Coronary artery (tissue), 2 donors: ENCODE measurements around the gene HOXA13.

Source experiments
- DNase-seq: peaks from one replicate; pipeline ENCODE4 v3.0.0-alpha.2; 2017; ENCODE audit warnings: low spot score
- H3K27ac ChIP-seq, 2 donors: fragments of 200-600 bp; sonication (generic); one replicate each; pipeline ENCODE4 v1.5.1; 2016 to 2019
- H3K4me3 ChIP-seq: fragments of 200-600 bp; sonication (generic); 2 replicates; pipeline ENCODE4 v1.5.1; 2016; ENCODE audit warnings: mild to moderate bottlenecking, moderate library complexity
- TF ChIP-seq, protein P1 (sequence below): fragments of 200-600 bp; sonication (generic); IDR thresholded peaks from one replicate; pipeline ENCODE4 v1.5.1; 2019; ENCODE audit warnings: antibody characterized with exemption

Gene HOXA13

DNA sequence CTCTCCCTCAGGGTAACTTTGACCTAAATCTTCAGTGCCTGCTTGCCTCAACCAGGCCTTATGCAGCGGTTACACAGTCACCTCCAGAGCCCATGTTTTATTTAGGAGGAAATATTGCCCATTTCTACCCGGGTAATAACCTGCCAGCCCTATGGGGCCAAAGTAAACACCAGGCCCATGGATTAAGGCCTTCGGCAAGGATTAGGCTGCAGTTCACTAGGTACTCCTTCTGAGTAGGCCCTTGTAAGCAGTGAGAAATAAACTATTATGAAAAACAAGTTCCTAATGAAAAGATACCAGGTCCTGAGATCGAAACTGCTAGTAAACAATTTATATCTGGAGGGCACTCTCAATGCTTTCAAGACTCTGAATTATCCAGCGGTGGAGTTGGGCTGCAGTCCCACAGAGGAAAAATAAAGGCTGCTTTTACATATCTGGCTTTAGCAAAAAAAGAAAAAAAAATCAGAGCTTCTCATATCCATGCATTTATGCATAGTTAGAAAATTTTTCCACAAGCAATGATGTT is 22.0 kb downstream of the HOXA13 start:
- no peak overlapping the region for H3K27ac ChIP-seq
- TF ChIP-seq, protein P1, sequence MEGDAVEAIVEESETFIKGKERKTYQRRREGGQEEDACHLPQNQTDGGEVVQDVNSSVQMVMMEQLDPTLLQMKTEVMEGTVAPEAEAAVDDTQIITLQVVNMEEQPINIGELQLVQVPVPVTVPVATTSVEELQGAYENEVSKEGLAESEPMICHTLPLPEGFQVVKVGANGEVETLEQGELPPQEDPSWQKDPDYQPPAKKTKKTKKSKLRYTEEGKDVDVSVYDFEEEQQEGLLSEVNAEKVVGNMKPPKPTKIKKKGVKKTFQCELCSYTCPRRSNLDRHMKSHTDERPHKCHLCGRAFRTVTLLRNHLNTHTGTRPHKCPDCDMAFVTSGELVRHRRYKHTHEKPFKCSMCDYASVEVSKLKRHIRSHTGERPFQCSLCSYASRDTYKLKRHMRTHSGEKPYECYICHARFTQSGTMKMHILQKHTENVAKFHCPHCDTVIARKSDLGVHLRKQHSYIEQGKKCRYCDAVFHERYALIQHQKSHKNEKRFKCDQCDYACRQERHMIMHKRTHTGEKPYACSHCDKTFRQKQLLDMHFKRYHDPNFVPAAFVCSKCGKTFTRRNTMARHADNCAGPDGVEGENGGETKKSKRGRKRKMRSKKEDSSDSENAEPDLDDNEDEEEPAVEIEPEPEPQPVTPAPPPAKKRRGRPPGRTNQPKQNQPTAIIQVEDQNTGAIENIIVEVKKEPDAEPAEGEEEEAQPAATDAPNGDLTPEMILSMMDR: no peak
- no peak for DNase-seq
- no peak overlapping the region for H3K4me3 ChIP-seq

DNA sequence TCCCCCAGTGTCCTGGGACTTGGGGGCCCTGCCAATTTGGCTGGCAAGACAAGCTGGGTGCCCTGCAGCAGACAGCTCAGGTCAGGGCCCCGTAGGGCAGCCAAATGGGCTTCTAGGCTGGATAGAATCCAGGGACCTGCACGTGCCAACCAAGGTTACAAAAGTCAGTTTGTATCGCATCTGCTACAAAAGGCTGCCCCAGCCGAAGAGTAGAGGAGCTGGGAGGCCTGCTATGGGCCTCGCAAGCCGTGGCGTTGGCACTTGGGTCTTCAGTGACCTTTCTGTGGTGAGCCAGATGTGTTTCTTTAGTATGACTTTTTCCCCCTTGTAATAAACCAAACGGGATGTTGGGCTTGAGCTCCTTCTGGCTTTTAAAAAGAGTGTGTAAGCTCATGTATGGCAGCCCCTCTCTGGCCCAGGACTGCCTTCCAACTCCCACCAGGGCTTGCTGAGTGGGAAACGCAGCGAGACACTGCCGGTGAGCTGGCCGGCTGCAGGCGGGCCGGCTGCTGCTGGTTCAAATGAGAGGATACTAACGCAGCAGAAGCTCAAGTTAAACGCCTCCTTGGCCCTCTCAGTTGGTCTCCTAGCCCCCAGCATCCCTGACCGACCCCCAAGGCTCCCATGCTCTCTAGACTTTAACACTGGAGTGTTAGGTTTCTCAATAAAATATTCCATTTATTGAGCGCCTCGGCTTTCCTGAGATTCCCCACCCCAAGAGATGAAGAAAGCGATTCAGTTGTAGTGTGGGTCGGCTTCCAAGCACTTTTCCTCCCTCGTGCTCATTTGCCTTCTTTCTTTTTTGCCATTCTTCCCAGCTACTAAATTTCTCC is 22.7 kb downstream of the HOXA13 start:
- TF ChIP-seq, protein P1: no peak
- no peak for DNase-seq
- Histone ChIP-seq H3K27ac (no peak overlapping the region), H3K4me3 (no peak overlapping the region)

DNA sequence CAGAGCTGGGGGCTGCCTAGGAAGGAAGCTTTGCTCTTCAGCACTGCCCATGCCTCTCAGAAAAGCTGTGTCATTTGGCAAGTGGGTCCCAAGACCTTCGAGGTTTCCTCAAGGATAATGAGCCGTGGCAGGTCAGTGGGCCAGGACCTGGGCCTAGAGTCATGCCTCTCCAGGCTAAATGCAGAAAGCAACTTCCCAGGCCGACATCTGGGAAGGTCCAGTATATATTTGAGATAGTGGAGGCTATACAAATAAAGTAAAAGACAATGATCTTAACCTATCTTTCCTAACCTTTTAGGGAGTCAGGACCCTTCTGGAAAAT is 23.4 kb downstream of the HOXA13 start:
- TF ChIP-seq, protein P1: no peak
- Histone ChIP-seq H3K27ac (no peak overlapping the region), H3K4me3 (no peak overlapping the region)
- no peak for DNase-seq

DNA sequence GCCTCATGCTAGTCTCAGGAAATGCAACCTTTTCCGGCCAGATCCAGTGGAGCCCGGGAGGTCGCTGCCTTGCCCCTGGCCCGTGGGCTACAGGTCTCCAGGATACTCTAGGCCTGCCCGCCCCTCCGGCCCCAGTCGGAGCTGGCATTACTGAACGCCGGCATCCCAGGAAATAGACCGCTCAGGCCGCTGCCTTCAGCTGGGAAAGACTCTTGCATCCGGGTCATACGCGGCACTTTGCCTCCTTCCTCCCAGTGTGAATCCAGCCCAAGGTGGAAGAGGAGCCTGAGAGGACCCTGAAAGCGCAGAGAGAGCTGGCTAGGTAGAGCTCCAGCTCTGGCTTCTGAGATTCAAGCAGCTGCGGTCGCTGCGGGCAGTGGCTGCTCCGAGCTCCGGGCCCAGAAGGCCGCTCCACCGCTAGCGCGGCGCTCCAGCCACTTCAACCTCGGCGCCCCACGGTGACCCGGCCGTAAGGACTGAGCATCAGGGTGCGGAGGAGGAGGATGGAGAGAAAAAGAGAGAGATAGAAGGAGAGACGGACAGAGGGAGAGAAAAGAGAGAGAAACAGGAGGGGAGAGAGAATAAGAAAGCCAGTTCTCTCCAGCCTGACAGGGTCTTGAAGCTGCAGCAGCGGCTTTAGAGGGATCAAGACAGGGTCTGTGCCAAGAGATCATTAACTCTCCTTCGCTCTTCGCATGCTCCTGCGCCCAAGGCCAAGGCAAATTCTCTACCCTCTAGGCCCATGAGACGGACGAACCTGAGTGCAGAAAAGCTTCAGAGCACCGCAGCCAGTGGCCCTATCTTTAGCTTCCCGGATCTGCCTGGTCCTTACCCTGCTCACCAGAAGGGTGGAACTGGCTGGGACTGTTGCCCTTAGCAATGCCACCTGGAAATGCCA is 24.0 kb downstream of the HOXA13 start:
- H3K4me3 ChIP-seq: no peak overlapping the region
- H3K27ac ChIP-seq: no peak overlapping the region
- no peak for DNase-seq
- TF ChIP-seq, protein P1: no peak

GRCh38 chr7:27174874-27175625 is 24.8 kb downstream of the HOXA13 start:
- no peak overlapping the region for H3K4me3 ChIP-seq
- no peak for DNase-seq
- TF ChIP-seq, protein P1: no peak
- no peak overlapping the region for H3K27ac ChIP-seq

DNA sequence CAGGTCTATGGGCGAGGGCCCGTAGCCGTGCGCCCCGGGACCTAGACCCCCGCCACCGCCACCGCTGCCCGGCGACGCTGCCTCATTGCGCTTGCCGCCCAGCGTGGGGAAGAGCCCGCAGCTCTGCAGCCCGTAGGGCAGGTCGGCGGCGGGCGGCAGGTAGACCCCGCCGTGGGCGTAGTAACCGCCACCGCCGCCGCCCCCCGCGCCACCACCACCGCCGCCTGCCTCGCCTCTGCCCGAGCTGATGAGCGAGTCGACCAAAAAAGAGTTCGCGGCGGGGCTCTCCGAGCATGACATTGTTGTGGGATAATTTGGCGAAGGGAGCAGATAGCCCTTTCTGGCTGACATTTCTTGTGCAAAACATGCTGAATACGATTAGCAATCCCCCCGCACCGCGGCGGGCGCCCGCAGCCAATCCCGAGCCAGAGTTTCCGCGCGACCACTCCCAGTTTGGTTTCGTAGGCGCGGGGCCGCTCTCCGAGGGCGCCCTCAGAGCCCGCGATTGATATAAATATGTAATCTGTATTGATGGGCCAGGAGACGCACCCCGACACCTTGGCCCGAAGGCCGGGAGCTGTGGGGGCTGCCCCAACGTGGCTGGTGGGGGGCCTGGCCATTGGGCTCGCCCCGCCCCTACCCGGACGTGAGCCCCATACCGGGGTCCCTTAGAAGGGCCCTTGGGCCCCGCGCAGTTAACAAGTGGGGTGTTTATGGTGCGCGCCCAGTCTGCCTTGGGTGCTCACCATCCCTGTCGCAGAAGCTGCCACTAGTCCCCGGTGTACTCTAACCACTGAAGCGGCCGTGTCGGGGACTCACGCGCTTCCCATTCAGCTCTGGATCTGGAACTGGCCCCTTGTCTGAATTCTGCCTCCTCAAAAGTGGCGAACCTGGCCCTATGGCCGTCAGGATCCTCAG is 25.7 kb downstream of the HOXA13 start, which contains the start of gene HOXA10:
HOXA10 (minus strand) TSS at position 365 of the 918 bp plus-strand sequence; CDS start at position 351, 14 bp downstream.
- no peak within 1 kb of the TSS for H3K27ac ChIP-seq
- TF ChIP-seq, protein P1: no peak
- no peak for DNase-seq
- H3K4me3 ChIP-seq: peak within 1 kb of the TSS; percentile 76
